HepG2 (cell line): ENCODE results near the gene COA7.

Experiments used
- JDP2 ChIP-seq: sonication (generic); formaldehyde crosslinking; IDR thresholded peaks from 2 replicates; pipeline ENCODE4 v1.8.1; 2022; ENCODE audit warnings: missing genetic modification reagents, borderline replicate concordance
- SATB2 ChIP-seq: sonication (generic); formaldehyde crosslinking; IDR thresholded peaks from 2 replicates; pipeline ENCODE4 v1.5.0; 2020; ENCODE audit warnings: missing genetic modification reagents
- SRSF9 ChIP-seq: fragments of 200-400 bp; formaldehyde crosslinking; IDR thresholded peaks from 2 replicates; pipeline ENCODE4 v1.6.1; 2018; ENCODE audit warnings: borderline replicate concordance, mild to moderate bottlenecking, low read depth, low read length; ENCODE audit not compliant: insufficient read depth, poor library complexity, severe bottlenecking
- ZNF24 ChIP-seq: fragments of 450-650 bp; IDR thresholded peaks from 2 replicates; pipeline ENCODE4 v1.6.1; 2017; ENCODE audit warnings: antibody characterized with exemption, mild to moderate bottlenecking
- ZSCAN29 ChIP-seq: sonication (generic); formaldehyde crosslinking; conservative IDR thresholded peaks from 2 replicates; pipeline ENCODE4 v1.4.0; 2020; ENCODE audit warnings: mild to moderate bottlenecking, missing genetic modification reagents

DNA sequence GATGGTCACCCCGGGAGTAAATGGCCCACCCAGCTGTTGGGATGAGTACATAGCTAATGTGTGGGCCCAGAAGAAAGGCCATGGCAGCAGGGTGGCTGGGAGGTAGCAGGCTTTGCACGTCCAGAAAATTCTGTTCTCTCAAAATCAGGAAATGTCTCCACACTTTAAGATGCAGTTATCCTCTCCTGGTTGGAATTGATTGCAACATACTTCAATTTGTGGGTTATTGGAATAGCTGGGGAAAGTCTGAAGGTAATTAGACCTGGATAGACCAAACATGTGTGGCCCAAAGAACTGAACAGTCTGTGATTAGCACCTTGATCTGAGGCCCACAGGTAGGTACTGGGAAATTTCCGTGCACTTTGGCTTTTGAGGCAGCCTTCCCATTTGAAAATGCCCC lies 30.2 kb downstream of the COA7 start:
- TF ChIP-seq ZSCAN29 (CRISPR knock-in tag) (no peak), JDP2 (no peak), SRSF9 (no peak), SATB2 (CRISPR knock-in tag) (no peak), ZNF24 (no peak)
